H1 (cell line): ENCODE measurements around the gene TSC22D1. TPM values are rescaled to one million over a fixed set of nuclear protein-coding genes. Genes with fewer than 3 reads are reported as not detected.
A peak's percentile ranks its signal among the peaks of the same experiment; 100 is the strongest.

Experiments used
- CTCF ChIA-PET: fragments of 300-600 bp; sonication (Branson Sonifier 250); formaldehyde crosslinking; loops from one replicate; lab custom pipeline; 2021; ENCODE audit not compliant: partially characterized antibody; lab: Charles Lee
- POLR2A ChIA-PET: fragments of 300-600 bp; sonication (Branson Sonifier 250); formaldehyde crosslinking; loops from one replicate; lab custom pipeline; 2021; ENCODE audit warnings: inconsistent platforms; ENCODE audit not compliant: partially characterized antibody; lab: Charles Lee
- DNase-seq, 2 experiments: peaks; one replicate each; pipeline versions ENCODE4 v3.0.0 to v3.0.0-alpha.2; 2010 to 2022; ENCODE audit warnings: low spot score in 2 of 2, low read depth in 1 of 2, mixed read lengths in 1 of 2
- FAIRE-seq: peaks from 2 replicates; lab custom pipeline; 2011; peaks lifted over from hg19 to GRCh38; lab: Jason Lieb, UNC
- H2AFZ ChIP-seq: 2 replicates; pipeline ENCODE4 v1.8.1; 2012; ENCODE audit warnings: low read length, inconsistent platforms
- H2AK5ac ChIP-seq: 2 replicates; pipeline ENCODE4 v1.6.1; 2013; ENCODE audit warnings: low read depth, low read length
- H2BK120ac ChIP-seq: replicated peaks from 2 replicates; pipeline ENCODE3; 2013; ENCODE audit warnings: low read depth, low read length, inconsistent platforms
- H2BK12ac ChIP-seq: 2 replicates; pipeline ENCODE4 v1.6.1; 2013; ENCODE audit warnings: low read depth, low read length
- H2BK15ac ChIP-seq: 2 replicates; pipeline ENCODE4 v1.6.1; 2013; ENCODE audit warnings: low read length
- H2BK20ac ChIP-seq: 2 replicates; pipeline ENCODE4 v1.6.1; 2013; ENCODE audit warnings: low read length
- H2BK5ac ChIP-seq: 2 replicates; pipeline ENCODE4 v1.6.1; 2013; ENCODE audit warnings: low read depth, low read length
- H3K14ac ChIP-seq: 2 replicates; pipeline ENCODE4 v1.6.1; 2013; ENCODE audit warnings: inconsistent platforms; ENCODE audit not compliant: insufficient read length
- H3K18ac ChIP-seq: 2 replicates; pipeline ENCODE4 v1.6.1; 2013; ENCODE audit warnings: low read length; ENCODE audit errors: extremely low read depth
- H3K23ac ChIP-seq: 2 replicates; pipeline ENCODE4 v1.6.1; 2013; ENCODE audit warnings: inconsistent platforms; ENCODE audit not compliant: insufficient read length
- H3K23me2 ChIP-seq: 2 replicates; pipeline ENCODE4 v1.6.1; 2013; ENCODE audit warnings: low read depth, low read length
- H3K27ac ChIP-seq: 2 replicates; pipeline ENCODE4 v1.6.1; 2011; ENCODE audit warnings: low read depth, low read length, inconsistent platforms
- H3K27me3 ChIP-seq, 4 experiments: replicated peaks in 1 of 4; 1 replicate in 1 of 4; 2 replicates in 3 of 4; pipeline versions ENCODE4 v1.6.1 to v1.8.1; 2011 to 2013; ENCODE audit warnings: low read length in 3 of 4, mild to moderate bottlenecking in 3 of 4, inconsistent platforms in 2 of 4, mixed read lengths in 2 of 4, moderate library complexity in 1 of 4; ENCODE audit not compliant: control insufficient read depth in 3 of 4, insufficient read depth in 3 of 4; ENCODE audit errors: extremely low read depth in 1 of 4
- H3K36me3 ChIP-seq, 4 experiments: 2 replicates each; pipeline versions ENCODE4 v1.6.1 to v1.8.1; 2011 to 2013; ENCODE audit warnings: mild to moderate bottlenecking in 4 of 4, low read length in 3 of 4, moderate library complexity in 2 of 4, control low read depth in 1 of 4, inconsistent platforms in 1 of 4; ENCODE audit not compliant: insufficient read depth in 4 of 4, control insufficient read depth in 2 of 4
- H3K4ac ChIP-seq: replicated peaks from 2 replicates; pipeline ENCODE3; 2013; ENCODE audit warnings: low read length, low read depth, mixed read lengths, inconsistent platforms; ENCODE audit not compliant: insufficient read length
- H3K4me1 ChIP-seq, 4 experiments: replicated peaks in 1 of 4; 1 replicate in 1 of 4; 2 replicates in 3 of 4; pipeline versions ENCODE4 v1.6.1 to v1.8.1; 2011 to 2013; ENCODE audit warnings: low read length in 3 of 4, inconsistent platforms in 2 of 4, mixed read lengths in 1 of 4; ENCODE audit not compliant: insufficient read depth in 4 of 4, control insufficient read depth in 3 of 4
- H3K4me2 ChIP-seq, 2 experiments: 2 replicates each; pipeline versions ENCODE4 v1.6.1 to v1.8.1; 2011 to 2013; ENCODE audit warnings: low read depth in 2 of 2, low read length in 2 of 2, control low read depth in 1 of 2, inconsistent platforms in 1 of 2, mild to moderate bottlenecking in 1 of 2; ENCODE audit not compliant: insufficient read depth in 1 of 2
- H3K4me3 ChIP-seq, 4 experiments: fragments of 200-600, 300-600 bp in 1 of 4; sonication (generic), shearing (Covaris generic), sonication (Bioruptor Twin) in 1 of 4; 2 replicates each; pipeline versions ENCODE4 v1.5.1 to v1.8.1; 2011 to 2016; ENCODE audit warnings: low read length in 4 of 4, low read depth in 3 of 4, control low read depth in 2 of 4, inconsistent platforms in 2 of 4, mild to moderate bottlenecking in 2 of 4, mixed read lengths in 1 of 4, moderate library complexity in 1 of 4; ENCODE audit not compliant: insufficient read depth in 2 of 4; ENCODE audit errors: extremely low read depth in 1 of 4
- H3K56ac ChIP-seq: replicated peaks from 2 replicates; pipeline ENCODE3; 2013; ENCODE audit warnings: low read depth, mild to moderate bottlenecking, mixed read lengths, low read length, inconsistent platforms; ENCODE audit not compliant: insufficient read length
- H3K79me1 ChIP-seq: 2 replicates; pipeline ENCODE4 v1.6.1; 2013; ENCODE audit warnings: low read depth, low read length, control low read depth
- H3K79me2 ChIP-seq, 2 experiments: 2 replicates each; pipeline versions ENCODE4 v1.6.1 to v1.8.1; 2012 to 2013; ENCODE audit warnings: low read length in 2 of 2, mild to moderate bottlenecking in 2 of 2, inconsistent platforms in 1 of 2; ENCODE audit not compliant: insufficient read depth in 2 of 2, control insufficient read depth in 1 of 2
- H3K9ac ChIP-seq, 4 experiments: replicated peaks in 1 of 4; 1 replicate in 1 of 4; 2 replicates in 3 of 4; pipeline versions ENCODE4 v1.6.1 to v1.8.1; 2011 to 2013; ENCODE audit warnings: low read depth in 3 of 4, low read length in 3 of 4, control low read depth in 2 of 4, mild to moderate bottlenecking in 2 of 4, moderate library complexity in 2 of 4, inconsistent platforms in 1 of 4; ENCODE audit errors: extremely low read depth in 1 of 4
- H3K9me3 ChIP-seq, 2 experiments: 2 replicates each; pipeline versions ENCODE4 v1.6.1 to v1.8.1; 2012 to 2013; ENCODE audit warnings: mild to moderate bottlenecking in 2 of 2, moderate library complexity in 2 of 2, control low read depth in 1 of 2, inconsistent platforms in 1 of 2, low read depth in 1 of 2, low read length in 1 of 2, mixed read lengths in 1 of 2; ENCODE audit not compliant: insufficient read depth in 2 of 2
- H4K20me1 ChIP-seq, 2 experiments: replicated peaks in 1 of 2; 2 replicates each; pipeline versions ENCODE3 to v1.8.1; 2011 to 2013; ENCODE audit warnings: inconsistent platforms in 2 of 2, low read length in 2 of 2, mild to moderate bottlenecking in 1 of 2; ENCODE audit not compliant: insufficient read depth in 2 of 2, control insufficient read depth in 1 of 2
- H4K5ac ChIP-seq: 2 replicates; pipeline ENCODE4 v1.6.1; 2013; ENCODE audit warnings: low read length, low read depth, mixed read lengths, inconsistent platforms; ENCODE audit not compliant: insufficient read length
- H4K8ac ChIP-seq: 2 replicates; pipeline ENCODE4 v1.8.0; 2013; ENCODE audit warnings: mild to moderate bottlenecking, moderate library complexity, low read length, inconsistent platforms; ENCODE audit not compliant: insufficient read depth; ENCODE audit errors: extremely low read depth
- H4K91ac ChIP-seq: replicated peaks from 2 replicates; pipeline ENCODE3; 2013; ENCODE audit warnings: low read length, mixed read lengths, inconsistent platforms; ENCODE audit not compliant: insufficient read length
- WGBS, 2 experiments: shearing (Covaris generic) in 1 of 2; methylation state at CpG; one replicate each; pipeline versions ENCODE4 v1.1.6 to v1.1.7; 2013 to 2015; ENCODE audit warnings: low lambda C conversion rate in 2 of 2, mixed read lengths in 2 of 2, inconsistent platforms in 1 of 2, low coverage in 1 of 2, missing lambda C conversion rate in 1 of 2; ENCODE audit not compliant: insufficient replicate concordance in 2 of 2, insufficient coverage in 1 of 2, insufficient read length in 1 of 2; ENCODE audit errors: extremely low coverage in 1 of 2, missing lambda C conversion rate in 1 of 2; 5-methylcytosine and 5-hydroxymethylcytosine counted together
- polyA plus RNA-seq, 7 experiments: library from polyadenylated mRNA; depleted of rRNA in 3 of 7; stranded (reverse) in 5 of 7; unstranded in 2 of 7; fragments of >200 nt in 5 of 7; fragments of 200-250 nt in 2 of 7; gene quantifications; 1 replicate in 5 of 7; 2 replicates in 1 of 7; 4 replicates in 1 of 7; pipeline versions ENCODE4 v1.2.1 to v1.2.3, GENCODE V29; 2011 to 2013; ENCODE audit warnings: missing spikeins in 2 of 7, mixed read lengths in 2 of 7
- total RNA-seq: library from RNA; stranded (reverse); fragmentation: NEBNext Ultra II Directional; extraction: Animal tissue kit (Norgen Biotek cat#: 25700); gene quantifications from 2 replicates; pipeline ENCODE4 v1.2.1, GENCODE V29; 2021

Gene TSC22D1
- total and polyA plus RNA-seq, 2 of the 8 experiments (the other 6 are each of a cell fraction or from before 2014, with no cell fraction given) = 52.6 to 80.9 TPM

- H4K5ac ChIP-seq = peak overlapping the region; percentile 41
- peak overlapping the region in 1 of 4 experiments; percentile 3; a peak in 1 of 8 replicates for H3K4me3 ChIP-seq
- peak overlapping the region; percentile 24; the same call in 1 of the 2 replicates for H3K18ac ChIP-seq
- peaks cover 0 to 10% (median 7%) of the 10 kb centered on the region in 4 experiments; a peak in 4 of 7 replicates for H3K4me1 ChIP-seq
- H3K14ac ChIP-seq = no peak overlapping the region
- peaks cover 0 to 73% of the 10 kb centered on the region in 2 experiments; a peak in 2 of 4 replicates for H3K79me2 ChIP-seq
- peak; percentile 55 for FAIRE-seq
- H2BK15ac ChIP-seq = no peak overlapping the region
- H2BK20ac ChIP-seq = no peak overlapping the region
- H2BK120ac ChIP-seq = no peak overlapping the region
- H3K27me3 ChIP-seq = no peaks in the 10 kb centered on the region
- WGBS, 2 experiments = 31% methylated on average over 3 of the region's 3 CpGs; no CpG with 5 or more reads in 1 of the 2 experiments
- H2BK12ac ChIP-seq = no peak overlapping the region
- no peaks in the 10 kb centered on the region for H3K9me3 ChIP-seq
- H3K4ac ChIP-seq = no peak overlapping the region
- no peak for DNase-seq
- H4K91ac ChIP-seq = no peak overlapping the region
- no peak overlapping the region for H3K23ac ChIP-seq
- H3K79me1 ChIP-seq = no peaks in the 10 kb centered on the region; the same call in 1 of the 2 replicates
- H3K23me2 ChIP-seq = no peaks in the 10 kb centered on the region
- no peaks in the 10 kb centered on the region for H3K36me3 ChIP-seq
- ChIA-PET POLR2A (interaction anchor here (1.0 to 1.1 kb wide), 3 partner anchors 10 to 15 kb away, joined by 3 to 5 read pairs (median 4); no protein-coding TSS in a partner anchor), CTCF (interaction anchor here (1.0 to 2.4 kb wide), 3 partner anchors 9 to 44 kb away, joined by 3 to 10 read pairs (median 3); no protein-coding TSS in a partner anchor)
- H4K20me1 ChIP-seq = no peaks in the 10 kb centered on the region
- no peak overlapping the region for H3K9ac ChIP-seq
- peak overlapping the region; percentile 58; the same call in 1 of the 2 replicates for H2BK5ac ChIP-seq
- no peak overlapping the region for H2AFZ ChIP-seq
- no peak overlapping the region for H2AK5ac ChIP-seq
- H4K8ac ChIP-seq = no peak overlapping the region
- peak overlapping the region; percentile 13 to 43 for H3K4me2 ChIP-seq
- H3K56ac ChIP-seq = no peak overlapping the region
- H3K27ac ChIP-seq = 0 out of 2 replicates have a peak overlapping the region, but pooled peaks have one; percentile 16
These were observed 82.8 kb downstream of the TSC22D1 start for GRCh38 chr13:44493213-44493812.
